SK-N-SH (cell line): Measurements from ENCODE around the gene RELT. TPM values are rescaled to one million over a fixed set of nuclear protein-coding genes. Genes with fewer than 3 reads are reported as not detected.

Experiments used
- CTCF ChIA-PET: fragments of 300-600, 350-600 bp; formaldehyde crosslinking; extraction: SDS; loops from one replicate; lab custom pipeline; 2021; lab: Yijun Ruan, JAX
- POLR2A ChIA-PET: fragments of 350-600 bp; sonication (Branson Sonifier 250); formaldehyde crosslinking; extraction: SDS; loops from one replicate; lab custom pipeline; 2020; ENCODE audit warnings: antibody characterized with exemption, inconsistent platforms; lab: Yijun Ruan, JAX
- DNase-seq: peaks from one replicate; pipeline ENCODE4 v3.0.0; 2012
- H2AFZ ChIP-seq: fragments of 200-600 bp; sonication (generic); 2 replicates; pipeline ENCODE4 v1.8.1; 2016; ENCODE audit warnings: antibody characterized with exemption, mild to moderate bottlenecking, low read depth
- H3F3A ChIP-seq: fragments of 200-600 bp; sonication (generic); replicated peaks from 2 replicates; pipeline ENCODE3; 2016; ENCODE audit warnings: antibody characterized with exemption, mild to moderate bottlenecking; ENCODE audit not compliant: insufficient read depth
- H3K27ac ChIP-seq, 2 experiments: fragments of 200-500 bp in 1 of 2; fragments of 200-600 bp in 1 of 2; sonication (Bioruptor generic) in 1 of 2; sonication (generic), shearing (Covaris generic) in 1 of 2; 2 replicates each; pipeline versions ENCODE4 v1.5.1 to v1.6.1; 2014 to 2016; ENCODE audit warnings: low read depth in 2 of 2, inconsistent platforms in 1 of 2, low read length in 1 of 2, mild to moderate bottlenecking in 1 of 2, mixed read lengths in 1 of 2
- H3K27me3 ChIP-seq: fragments of 200-600 bp; sonication (generic), shearing (Covaris generic); 2 replicates; pipeline ENCODE4 v1.6.1; 2016; ENCODE audit warnings: mixed run types; ENCODE audit not compliant: insufficient read depth
- H3K36me3 ChIP-seq, 2 experiments: fragments of 200-500 bp in 1 of 2; fragments of 200-600 bp in 1 of 2; sonication (Bioruptor generic) in 1 of 2; sonication (generic) in 1 of 2; replicated peaks in 1 of 2; 2 replicates each; pipeline versions ENCODE3 to v1.5.1; 2014 to 2016; ENCODE audit warnings: low read length in 1 of 2, mild to moderate bottlenecking in 1 of 2; ENCODE audit not compliant: insufficient read depth in 2 of 2, control insufficient read depth in 1 of 2
- H3K4me1 ChIP-seq, 2 experiments: fragments of 200-500 bp in 1 of 2; fragments of 200-600 bp in 1 of 2; sonication (Bioruptor generic) in 1 of 2; sonication (generic), shearing (Covaris generic) in 1 of 2; 2 replicates each; pipeline versions ENCODE4 v1.5.1 to v1.6.1; 2014 to 2016; ENCODE audit warnings: low read depth in 1 of 2, low read length in 1 of 2, mixed run types in 1 of 2; ENCODE audit not compliant: insufficient read depth in 2 of 2, control insufficient read depth in 1 of 2
- H3K4me2 ChIP-seq: fragments of 200-600 bp; sonication (generic), shearing (Covaris generic); 2 replicates; pipeline ENCODE4 v1.6.1; 2017; ENCODE audit warnings: mixed run types
- H3K4me3 ChIP-seq, 2 experiments: fragments of 200-500 bp in 1 of 2; fragments of 200-600 bp in 1 of 2; sonication (Bioruptor generic) in 1 of 2; sonication (generic), shearing (Covaris generic) in 1 of 2; 2 replicates each; pipeline versions ENCODE4 v1.5.1 to v1.8.1; 2014 to 2016; ENCODE audit warnings: low read depth in 2 of 2, inconsistent platforms in 1 of 2, low read length in 1 of 2, mild to moderate bottlenecking in 1 of 2, mixed read lengths in 1 of 2, moderate library complexity in 1 of 2
- H3K79me2 ChIP-seq: fragments of 200-600 bp; sonication (generic); 2 replicates; pipeline ENCODE4 v1.8.1; 2017; ENCODE audit warnings: mild to moderate bottlenecking; ENCODE audit not compliant: insufficient read depth
- H3K9ac ChIP-seq: fragments of 200-600 bp; sonication (generic); 2 replicates; pipeline ENCODE4 v1.6.1; 2017; ENCODE audit warnings: mixed run types
- H3K9me2 ChIP-seq: fragments of 200-600 bp; sonication (generic); 2 replicates; pipeline ENCODE4 v1.6.1; 2017; ENCODE audit warnings: mixed run types
- H3K9me3 ChIP-seq: fragments of 200-600 bp; sonication (generic); 2 replicates; pipeline ENCODE4 v1.6.1; 2017; ENCODE audit warnings: mixed run types, mild to moderate bottlenecking, moderate library complexity
- H4K20me1 ChIP-seq: fragments of 200-600 bp; sonication (generic); 2 replicates; pipeline ENCODE4 v1.6.1; 2017; ENCODE audit warnings: mild to moderate bottlenecking, mixed run types; ENCODE audit not compliant: insufficient read depth
- CHD2 ChIP-seq: fragments of 150-350 bp; IDR thresholded peaks from 2 replicates; pipeline ENCODE4 v1.6.1; 2018; ENCODE audit warnings: low read length; ENCODE audit not compliant: partially characterized antibody
- CTCF ChIP-seq: fragments of 200-600 bp; sonication (generic); IDR thresholded peaks from 2 replicates; pipeline ENCODE4 v1.6.1; 2017; ENCODE audit warnings: antibody characterized with exemption, mild to moderate bottlenecking, moderate library complexity
- EP300 ChIP-seq, 2 experiments: IDR thresholded peaks; 2 replicates each; pipeline versions ENCODE4 v1.4.0 to v1.6.1; 2012; ENCODE audit warnings: borderline replicate concordance in 1 of 2, low read depth in 1 of 2, low read length in 1 of 2
- EZH2phosphoT487 ChIP-seq: fragments of 200-600 bp; sonication (generic); IDR thresholded peaks from 2 replicates; pipeline ENCODE4 v1.6.1; 2017; ENCODE audit warnings: low read depth, mixed run types, mild to moderate bottlenecking, antibody characterized with exemption, moderate library complexity, borderline replicate concordance
- FOXJ3 ChIP-seq: sonication (generic); formaldehyde crosslinking; IDR thresholded peaks from 2 replicates; pipeline ENCODE4 v1.5.1; 2020; ENCODE audit warnings: mild to moderate bottlenecking, missing genetic modification reagents
- FOXM1 ChIP-seq: IDR thresholded peaks from 2 replicates; pipeline ENCODE4 v1.4.0; 2012; ENCODE audit warnings: low read depth, mild to moderate bottlenecking
- GATA2 ChIP-seq: sonication (generic); formaldehyde crosslinking; IDR thresholded peaks from 2 replicates; pipeline ENCODE4 v1.5.0; 2020; ENCODE audit warnings: mild to moderate bottlenecking, missing genetic modification reagents
- IRF3 ChIP-seq: fragments of 150-350 bp; IDR thresholded peaks from 2 replicates; pipeline ENCODE4 v1.6.1; 2016; ENCODE audit warnings: mild to moderate bottlenecking, low read depth, low read length
- MAX ChIP-seq: IDR thresholded peaks from 2 replicates; pipeline ENCODE4 v1.4.0; 2012; ENCODE audit warnings: low read depth
- MXI1 ChIP-seq: IDR thresholded peaks from 2 replicates; pipeline ENCODE4 v1.6.1; 2012; ENCODE audit warnings: mild to moderate bottlenecking, low read depth, low read length, improper control_type of control experiment
- NRF1 ChIP-seq: IDR thresholded peaks from 2 replicates; pipeline ENCODE4 v1.6.1; 2012; ENCODE audit warnings: low read depth, mild to moderate bottlenecking, low read length
- RCOR1 ChIP-seq: fragments of 150-350 bp; IDR thresholded peaks from 2 replicates; pipeline ENCODE4 v1.6.1; 2017; ENCODE audit warnings: antibody characterized with exemption, low read length
- REST ChIP-seq: IDR thresholded peaks from 2 replicates; pipeline ENCODE4 v1.6.1; 2012; ENCODE audit warnings: mild to moderate bottlenecking, low read depth, low read length, moderate library complexity
- RXRA ChIP-seq: IDR thresholded peaks from 2 replicates; pipeline ENCODE4 v1.4.0; 2012; ENCODE audit warnings: low read depth, mild to moderate bottlenecking, borderline replicate concordance
- TAF1 ChIP-seq: IDR thresholded peaks from 2 replicates; pipeline ENCODE4 v1.6.1; 2012; ENCODE audit warnings: low read depth, mild to moderate bottlenecking, low read length, moderate library complexity, borderline replicate concordance
- TCF12 ChIP-seq: IDR thresholded peaks from 2 replicates; pipeline ENCODE4 v1.4.0; 2012
- USF1 ChIP-seq: IDR thresholded peaks from 2 replicates; pipeline ENCODE4 v1.4.0; 2012; ENCODE audit warnings: low read depth, borderline replicate concordance
- YY1 ChIP-seq: IDR thresholded peaks from 2 replicates; pipeline ENCODE4 v1.4.0; 2012; ENCODE audit warnings: low read depth, mild to moderate bottlenecking
- ZBTB33 ChIP-seq: IDR thresholded peaks from 2 replicates; pipeline ENCODE4 v1.4.0; 2012; ENCODE audit warnings: low read depth, borderline replicate concordance
- WGBS: methylation state at CpG from one replicate; pipeline ENCODE4 v1.1.6; 2017; ENCODE audit warnings: low lambda C conversion rate; 5-methylcytosine and 5-hydroxymethylcytosine counted together
- polyA plus RNA-seq, 3 experiments: library from polyadenylated mRNA; depleted of rRNA; stranded (reverse); fragments of >200 nt; gene quantifications; 2 replicates each; pipeline ENCODE4 v1.2.3, GENCODE V29; 2012

The RELT gene
- polyA plus RNA-seq, 1 of the 3 experiments (the other 2 are of a cell fraction): 4.3 TPM

- peaks cover 27% of the 10 kb centered on the region; the same call in 1 of the 2 replicates for H4K20me1 ChIP-seq
- no peak overlapping the region for H3K4me3 ChIP-seq
- H3K27ac ChIP-seq: no peak overlapping the region
- H3K36me3 ChIP-seq: no peaks in the 10 kb centered on the region
- 86% methylated on average over 13 of the region's 21 CpGs for WGBS
- H3K9me3 ChIP-seq: no peaks in the 10 kb centered on the region
- H2AFZ ChIP-seq: no peak overlapping the region
- H3K9me2 ChIP-seq: no peaks in the 10 kb centered on the region
- ChIA-PET POLR2A (no interaction called here), CTCF (interaction anchor here (0.6 to 3.7 kb wide), 11 partner anchors 9 to 276 kb away, joined by 3 to 31 read pairs (median 3); no protein-coding TSS in a partner anchor)
- TF ChIP-seq YY1: no peak
- no peak for TF ChIP-seq TAF1
- no peak for TF ChIP-seq FOXJ3
- no peak for TF ChIP-seq CHD2
- TF ChIP-seq NRF1: no peak
- TF ChIP-seq CTCF: no peak
- TF ChIP-seq RCOR1: no peak
- no peak for TF ChIP-seq FOXM1
- no peak for TF ChIP-seq EZH2phosphoT487
- TF ChIP-seq MXI1: no peak
- TF ChIP-seq MAX: no peak
- no peak for TF ChIP-seq REST
- TF ChIP-seq ZBTB33: no peak
- no peak for TF ChIP-seq IRF3
- no peak for TF ChIP-seq RXRA
- TF ChIP-seq EP300 (IDR thresholded peaks at IDR 0.05; ENCODE audit: borderline replicate concordance in 1 of 2, low read depth in 1 of 2, low read length in 1 of 2): no peak
- TF ChIP-seq USF1: no peak
- no peak for TF ChIP-seq TCF12
- no peak for TF ChIP-seq GATA2 (CRISPR knock-in tag)
- no peaks in the 10 kb centered on the region for H3F3A ChIP-seq
- no peak overlapping the region for H3K4me2 ChIP-seq
- H3K27me3 ChIP-seq: no peaks in the 10 kb centered on the region
- DNase-seq: no peak
- H3K79me2 ChIP-seq: peaks cover 57% of the 10 kb centered on the region
- H3K4me1 ChIP-seq: peaks cover 15 to 24% of the 10 kb centered on the region in 2 experiments; a peak in 2 of 4 replicates
- H3K9ac ChIP-seq: no peak overlapping the region
Measured at GRCh38 chr11:73384872-73385689, 8.9 kb downstream of the RELT start.
